Adipocyte (in vitro differentiated cells): ENCODE measurements around the gene KIF5C.
A peak's percentile ranks its signal among the peaks of the same experiment; 100 is the strongest.

Source experiments
- DNase-seq: peaks from one replicate; pipeline ENCODE4 v3.0.0-alpha.2; 2015; ENCODE audit warnings: low read depth
- H3K27me3 ChIP-seq: replicated peaks from 2 replicates; pipeline ENCODE4 v1.7.0; 2013; ENCODE audit warnings: mild to moderate bottlenecking, low read length, moderate library complexity; ENCODE audit not compliant: control insufficient read depth, insufficient read depth
- H3K36me3 ChIP-seq: 2 replicates; pipeline ENCODE4 v1.7.0; 2013; ENCODE audit warnings: low read length, mild to moderate bottlenecking, moderate library complexity; ENCODE audit not compliant: control insufficient read depth, insufficient read depth, severe bottlenecking
- H3K4me1 ChIP-seq: 2 replicates; pipeline ENCODE4 v1.7.0; 2013; ENCODE audit warnings: mild to moderate bottlenecking, low read length, moderate library complexity; ENCODE audit not compliant: control insufficient read depth, insufficient read depth
- H3K4me3 ChIP-seq: 2 replicates; pipeline ENCODE4 v1.7.0; 2013; ENCODE audit warnings: mild to moderate bottlenecking, low read length, moderate library complexity
- H3K9ac ChIP-seq: 2 replicates; pipeline ENCODE4 v1.7.0; 2013; ENCODE audit warnings: mild to moderate bottlenecking, low read length, moderate library complexity
- H3K9me3 ChIP-seq: 2 replicates; pipeline ENCODE4 v1.7.0; 2013; ENCODE audit warnings: mild to moderate bottlenecking, low read length, moderate library complexity; ENCODE audit not compliant: control insufficient read depth

KIF5C gene

GRCh38 chr2:148926291-148926961, 51.4 kb downstream of the KIF5C start:
- DNase-seq, result peak; percentile 68
- H3K36me3 ChIP-seq, result no peaks in the 10 kb centered on the region

GRCh38 chr2:148926981-148927401, 52.0 kb downstream of the KIF5C start:
- Histone ChIP-seq H3K36me3 (no peaks in the 10 kb centered on the region), H3K9me3 (no peaks in the 10 kb centered on the region), H3K9ac (no peak overlapping the region), H3K4me1 (no peaks in the 10 kb centered on the region), H3K27me3 (no peaks in the 10 kb centered on the region), H3K4me3 (no peak overlapping the region)
- no peak for DNase-seq

More at GRCh38 chr2:148926291-148926961, 51.4 kb downstream of the KIF5C start:
- Histone ChIP-seq H3K9me3 (no peaks in the 10 kb centered on the region), H3K27me3 (no peaks in the 10 kb centered on the region), H3K9ac (no peak overlapping the region), H3K4me3 (no peak overlapping the region), H3K4me1 (no peaks in the 10 kb centered on the region)

- Histone ChIP-seq H3K27me3 (peaks cover 6% of the 10 kb centered on the region), H3K9ac (no peak overlapping the region), H3K9me3 (no peaks in the 10 kb centered on the region), H3K4me3 (no peak overlapping the region), H3K36me3 (no peaks in the 10 kb centered on the region), H3K4me1 (no peaks in the 10 kb centered on the region)
- no peak for DNase-seq
Measured at GRCh38 chr2:148928395-148928794, 53.4 kb downstream of the KIF5C start.

GRCh38 chr2:148930046-148930775, 55.2 kb downstream of the KIF5C start:
- H3K4me1 ChIP-seq, result no peaks in the 10 kb centered on the region
- H3K4me3 ChIP-seq, result no peak overlapping the region
- DNase-seq, result peak; percentile 46
- H3K36me3 ChIP-seq, result no peaks in the 10 kb centered on the region
- H3K9me3 ChIP-seq, result no peaks in the 10 kb centered on the region
- H3K27me3 ChIP-seq, result peaks cover 10% of the 10 kb centered on the region
- no peak overlapping the region for H3K9ac ChIP-seq

GRCh38 chr2:148932536-148932935, 57.5 kb downstream of the KIF5C start:
- H3K36me3 ChIP-seq, result no peaks in the 10 kb centered on the region
- H3K27me3 ChIP-seq, result peaks cover 10% of the 10 kb centered on the region
- no peak overlapping the region for H3K9ac ChIP-seq
- no peak for DNase-seq
- no peaks in the 10 kb centered on the region for H3K9me3 ChIP-seq
- no peak overlapping the region for H3K4me3 ChIP-seq
- no peaks in the 10 kb centered on the region for H3K4me1 ChIP-seq

GRCh38 chr2:148933456-148933855, 58.4 kb downstream of the KIF5C start:
- Histone ChIP-seq H3K4me1 (no peaks in the 10 kb centered on the region), H3K4me3 (no peak overlapping the region), H3K9ac (no peak overlapping the region), H3K36me3 (no peaks in the 10 kb centered on the region), H3K27me3 (peaks cover 10% of the 10 kb centered on the region), H3K9me3 (no peaks in the 10 kb centered on the region)
- DNase-seq, result no peak

- no peak overlapping the region for H3K9ac ChIP-seq
- no peak for DNase-seq
- H3K4me3 ChIP-seq, result no peak overlapping the region
- H3K27me3 ChIP-seq, result peaks cover 10% of the 10 kb centered on the region
- H3K36me3 ChIP-seq, result no peaks in the 10 kb centered on the region
- H3K9me3 ChIP-seq, result no peaks in the 10 kb centered on the region
- no peaks in the 10 kb centered on the region for H3K4me1 ChIP-seq
Measured at GRCh38 chr2:148935791-148936190, 60.8 kb downstream of the KIF5C start.

- peaks cover 10% of the 10 kb centered on the region for H3K27me3 ChIP-seq
- H3K36me3 ChIP-seq, result no peaks in the 10 kb centered on the region
- no peak overlapping the region for H3K4me3 ChIP-seq
- no peak overlapping the region for H3K9ac ChIP-seq
- no peak for DNase-seq
- H3K4me1 ChIP-seq, result no peaks in the 10 kb centered on the region
- H3K9me3 ChIP-seq, result no peaks in the 10 kb centered on the region
Measured at GRCh38 chr2:148936857-148937450, 61.9 kb downstream of the KIF5C start.

GRCh38 chr2:148939271-148939670, 64.2 kb downstream of the KIF5C start:
- no peaks in the 10 kb centered on the region for H3K4me1 ChIP-seq
- DNase-seq, result no peak
- H3K4me3 ChIP-seq, result no peak overlapping the region
- peaks cover 3% of the 10 kb centered on the region for H3K27me3 ChIP-seq
- no peaks in the 10 kb centered on the region for H3K36me3 ChIP-seq
- no peaks in the 10 kb centered on the region for H3K9me3 ChIP-seq
- no peak overlapping the region for H3K9ac ChIP-seq

- H3K4me1 ChIP-seq, result no peaks in the 10 kb centered on the region
- no peak overlapping the region for H3K9ac ChIP-seq
- H3K36me3 ChIP-seq, result no peaks in the 10 kb centered on the region
- H3K27me3 ChIP-seq, result no peaks in the 10 kb centered on the region
- no peak overlapping the region for H3K4me3 ChIP-seq
- DNase-seq, result no peak
- H3K9me3 ChIP-seq, result peaks cover 7% of the 10 kb centered on the region
Measured at GRCh38 chr2:148943097-148943496, 68.1 kb downstream of the KIF5C start.

- Histone ChIP-seq H3K36me3 (no peaks in the 10 kb centered on the region), H3K4me3 (no peak overlapping the region), H3K27me3 (no peaks in the 10 kb centered on the region), H3K9me3 (peaks cover 8% of the 10 kb centered on the region), H3K9ac (no peak overlapping the region), H3K4me1 (no peaks in the 10 kb centered on the region)
- DNase-seq, result no peak
Measured at GRCh38 chr2:148944536-148944935, 69.5 kb downstream of the KIF5C start.
